HepG2 (cell line): ENCODE data around the gene GLG1. TPM values are rescaled to one million over a fixed set of nuclear protein-coding genes. Genes with fewer than 3 reads are reported as not detected.
A peak's percentile ranks its signal among the peaks of the same experiment; 100 is the strongest.

Experiments
- AGO2 ChIP-seq: fragments of 200-400 bp; formaldehyde crosslinking; optimal IDR thresholded peaks from 2 replicates; pipeline ENCODE3; 2017; ENCODE audit warnings: mild to moderate bottlenecking, low read depth, low read length, moderate library complexity
- CHCHD3 ChIP-seq: sonication (generic); formaldehyde crosslinking; IDR thresholded peaks from 2 replicates; pipeline ENCODE4 v1.8.0; 2022; ENCODE audit warnings: mild to moderate bottlenecking, missing genetic modification reagents, moderate library complexity
- KAT8 ChIP-seq: IDR thresholded peaks from 2 replicates; pipeline ENCODE4 v1.6.1; 2016; ENCODE audit warnings: missing genetic modification reagents, missing compliant biosample characterization
- KLF15 ChIP-seq: sonication (generic); formaldehyde crosslinking; IDR thresholded peaks from 2 replicates; pipeline ENCODE4 v1.8.1; 2023; ENCODE audit warnings: borderline replicate concordance, mild to moderate bottlenecking, inconsistent platforms, missing genetic modification reagents, mixed read lengths
- MTF1 ChIP-seq: sonication (generic); formaldehyde crosslinking; IDR thresholded peaks from 2 replicates; pipeline ENCODE4 v1.5.0; 2020; ENCODE audit warnings: missing genetic modification reagents
- NFIC ChIP-seq: IDR thresholded peaks from 2 replicates; pipeline ENCODE4 v1.6.1; 2012; ENCODE audit warnings: mild to moderate bottlenecking, low read length, inconsistent platforms
- NRL ChIP-seq: sonication (generic); formaldehyde crosslinking; IDR thresholded peaks from 2 replicates; pipeline ENCODE4 v1.5.0; 2020; ENCODE audit warnings: missing genetic modification reagents, mild to moderate bottlenecking, moderate library complexity, borderline replicate concordance
- PHF21A ChIP-seq: sonication (generic); formaldehyde crosslinking; IDR thresholded peaks from 2 replicates; pipeline ENCODE4 v1.5.0; 2020; ENCODE audit warnings: mild to moderate bottlenecking, missing genetic modification reagents
- RELA ChIP-seq: sonication (generic); formaldehyde crosslinking; IDR thresholded peaks from 2 replicates; pipeline ENCODE4 v1.4.0; 2020; ENCODE audit warnings: missing genetic modification reagents
- RFXANK ChIP-seq: IDR thresholded peaks from 2 replicates; pipeline ENCODE4 v1.6.1; 2016
- SP4 ChIP-seq: sonication (generic); formaldehyde crosslinking; IDR thresholded peaks from 2 replicates; pipeline ENCODE4 v1.8.1; 2023; ENCODE audit warnings: mild to moderate bottlenecking, missing genetic modification reagents
- TBP ChIP-seq: sonication (generic); formaldehyde crosslinking; IDR thresholded peaks from 2 replicates; pipeline ENCODE4 v1.5.0; 2020; ENCODE audit warnings: missing genetic modification reagents
- U2AF2 ChIP-seq: fragments of 200-400 bp; formaldehyde crosslinking; IDR thresholded peaks from 2 replicates; pipeline ENCODE4 v1.6.1; 2017; ENCODE audit warnings: low read depth, mild to moderate bottlenecking, low read length
- ZBTB10 ChIP-seq: sonication (generic); formaldehyde crosslinking; IDR thresholded peaks from 2 replicates; pipeline ENCODE4 v1.4.0; 2020; ENCODE audit warnings: missing genetic modification reagents, borderline replicate concordance
- ZBTB3 ChIP-seq: sonication (generic); formaldehyde crosslinking; IDR thresholded peaks from 2 replicates; pipeline ENCODE4 v1.4.0; 2020; ENCODE audit warnings: low read depth, mild to moderate bottlenecking, moderate library complexity, missing genetic modification reagents, borderline replicate concordance
- ZGPAT ChIP-seq: IDR thresholded peaks from 2 replicates; pipeline ENCODE4 v1.6.1; 2016; ENCODE audit warnings: mild to moderate bottlenecking
- ZMAT5 ChIP-seq: sonication (generic); formaldehyde crosslinking; IDR thresholded peaks from 2 replicates; pipeline ENCODE4 v1.5.0; 2020; ENCODE audit warnings: mild to moderate bottlenecking, low read depth, missing genetic modification reagents, borderline replicate concordance
- ZNF136 ChIP-seq: sonication (generic); formaldehyde crosslinking; IDR thresholded peaks from 2 replicates; pipeline ENCODE4 v1.8.1; 2022; ENCODE audit warnings: low read depth, mild to moderate bottlenecking, moderate library complexity, missing genetic modification reagents
- ZNF335 ChIP-seq: sonication (generic); formaldehyde crosslinking; IDR thresholded peaks from 2 replicates; pipeline ENCODE4 v1.4.0; 2020; ENCODE audit warnings: missing genetic modification reagents
- ZNF576 ChIP-seq: sonication (generic); formaldehyde crosslinking; IDR thresholded peaks from 2 replicates; pipeline ENCODE4 v1.4.0; 2020; ENCODE audit warnings: mild to moderate bottlenecking, missing genetic modification reagents
- ZNF605 ChIP-seq: sonication (generic); formaldehyde crosslinking; IDR thresholded peaks from 2 replicates; pipeline ENCODE4 v1.8.0; 2022; ENCODE audit warnings: mild to moderate bottlenecking, missing genetic modification reagents
- polyA plus RNA-seq, 8 experiments: library from polyadenylated mRNA; depleted of rRNA in 3 of 8; stranded (reverse) in 7 of 8; unstranded in 1 of 8; fragments of >200 nt; fragmentation: Illumina TruSeq in 4 of 8; extraction: Trizol in 4 of 8; gene quantifications; 2 replicates each; pipeline versions ENCODE4 v1.2.1 to v1.2.3, GENCODE V29; 2011 to 2016; ENCODE audit warnings: low read depth in 4 of 8, missing spikeins in 1 of 8, mixed read lengths in 1 of 8; ENCODE audit not compliant: insufficient read depth in 1 of 8
- total RNA-seq, 5 experiments: library from RNA; depleted of rRNA; stranded (reverse); fragments of >200 nt; fragmentation: Illumina TruSeq; extraction: Trizol; gene quantifications; 2 replicates each; pipeline ENCODE4 v1.2.3, GENCODE V29; 2016; ENCODE audit warnings: low read depth in 1 of 5
- TF ChIP-seq, protein P1 (sequence below): IDR thresholded peaks from 2 replicates; pipeline ENCODE4 v1.6.1; 2016; ENCODE audit warnings: low read depth, borderline replicate concordance

GLG1 gene
- total and polyA plus RNA-seq, 2 of the 13 experiments (the other 11 are each of a cell fraction or from before 2014, with no cell fraction given) = 87.7 to 141 TPM

DNA sequence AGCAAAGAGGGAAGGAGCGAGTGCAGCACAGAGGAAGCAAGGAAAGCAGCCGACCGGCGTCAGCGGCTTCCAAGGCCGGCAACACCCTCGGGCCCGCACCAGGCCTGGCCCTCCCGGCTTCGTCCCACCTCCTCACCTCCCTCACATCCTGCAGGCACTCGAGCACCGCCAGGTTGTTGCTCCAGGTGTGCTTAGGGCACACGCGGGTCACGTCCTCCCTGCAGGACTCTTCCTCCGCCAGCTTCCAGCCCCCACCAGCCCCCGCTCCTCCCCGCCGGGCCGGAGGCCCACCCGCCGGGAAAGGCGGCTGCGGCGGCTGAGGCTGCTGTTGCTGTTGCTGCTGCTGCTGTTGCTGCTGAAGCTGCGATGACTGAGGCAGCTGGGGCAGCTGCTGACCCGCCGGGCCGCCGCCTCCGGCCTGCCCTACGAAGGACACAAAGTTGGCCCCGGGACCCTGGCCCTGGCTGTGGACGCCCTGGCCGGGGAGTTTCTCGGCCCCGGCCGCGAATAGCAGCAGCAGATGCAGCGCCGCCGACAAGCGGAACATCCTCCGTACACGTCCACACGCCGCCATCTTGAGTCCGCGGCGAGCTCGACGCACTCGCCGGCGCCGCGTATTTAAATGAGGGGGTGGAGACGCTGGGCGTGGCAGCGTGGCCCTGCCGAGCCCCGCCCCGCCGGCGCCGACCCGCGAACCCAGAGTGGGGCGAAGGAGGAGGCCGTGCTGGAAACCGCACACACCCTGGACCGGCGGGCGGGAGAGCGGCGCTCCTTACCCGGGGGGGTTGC lies at the start of gene GLG1 (continued):
- TF ChIP-seq NFIC = no peak
- peak; percentile 97 for TF ChIP-seq SP4 (CRISPR knock-in tag)
- peak; percentile 89; the same call in 1 of the 2 replicates for TF ChIP-seq CHCHD3 (CRISPR knock-in tag)
- peak; percentile 17; the same call in 1 of the 2 replicates for TF ChIP-seq PHF21A (CRISPR knock-in tag)
- TF ChIP-seq ZGPAT (CRISPR knock-in tag) = peak; percentile 99
- TF ChIP-seq, protein P1, sequence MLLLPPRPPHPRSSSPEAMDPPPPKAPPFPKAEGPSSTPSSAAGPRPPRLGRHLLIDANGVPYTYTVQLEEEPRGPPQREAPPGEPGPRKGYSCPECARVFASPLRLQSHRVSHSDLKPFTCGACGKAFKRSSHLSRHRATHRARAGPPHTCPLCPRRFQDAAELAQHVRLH (CRISPR knock-in tag) = peak; percentile 99
- TF ChIP-seq RFXANK (CRISPR knock-in tag) = peak; percentile 88; the same call in 1 of the 2 replicates
- peak; percentile 91 for TF ChIP-seq AGO2
- TF ChIP-seq KAT8 (CRISPR knock-in tag) = peak; percentile 90
- peak; percentile 78; the same call in 1 of the 2 replicates for TF ChIP-seq ZNF576 (CRISPR knock-in tag)
- no peak for TF ChIP-seq TBP (CRISPR knock-in tag)
- peak; percentile 53; the same call in 1 of the 2 replicates for TF ChIP-seq RELA (CRISPR knock-in tag)
- no peak for TF ChIP-seq ZNF335 (CRISPR knock-in tag)
- peak; percentile 85; the same call in 1 of the 2 replicates for TF ChIP-seq ZBTB3 (CRISPR knock-in tag)
- peak; percentile 82; the same call in 1 of the 2 replicates for TF ChIP-seq NRL (CRISPR knock-in tag)
- peak; percentile 78 for TF ChIP-seq ZBTB10 (CRISPR knock-in tag)
- no peak; the same call in 1 of the 2 replicates for TF ChIP-seq ZMAT5 (CRISPR knock-in tag)
- peak; percentile 97 for TF ChIP-seq ZNF605 (CRISPR knock-in tag)
- TF ChIP-seq U2AF2 = no peak
- peak; percentile 63; the same call in 1 of the 2 replicates for TF ChIP-seq ZNF136 (CRISPR knock-in tag)
- TF ChIP-seq KLF15 = no peak
- no peak for TF ChIP-seq MTF1 (CRISPR knock-in tag)
